Measurements from ENCODE around the gene ARID3C.
A peak's percentile ranks its signal among the peaks of the same experiment; 100 is the strongest.

ARID3C gene

DNA sequence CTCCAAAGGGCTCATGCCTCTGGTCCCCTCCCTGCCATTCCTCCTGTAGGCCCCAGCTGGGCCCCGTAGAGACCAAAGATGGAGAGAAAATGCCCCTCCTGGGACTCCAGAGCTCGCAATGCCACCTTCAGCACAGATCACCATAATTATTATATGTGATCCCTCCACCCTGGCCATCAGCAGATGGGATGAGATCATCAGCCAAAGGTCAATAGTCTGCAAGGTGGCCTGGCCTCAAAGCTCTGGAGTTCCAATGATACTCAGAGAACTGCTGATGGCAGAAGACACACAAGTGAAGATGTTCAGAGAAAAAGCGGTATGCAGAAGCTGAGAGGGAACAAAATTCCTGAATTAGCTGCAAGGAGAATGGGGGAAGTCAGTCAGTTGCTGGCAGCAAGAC lies 22.0 kb downstream of the ARID3C start:
- no peak for TF ChIP-seq CTCF (IDR thresholded peaks at IDR 0.05; ENCODE audit: low read depth, low read length, missing control alignments)
- DNase-seq (ENCODE audit: extremely low read depth, low read depth) = no peak
- no peak overlapping the region for H3K4me3 ChIP-seq (replicated peaks; ENCODE audit: low read depth, low read length)

DNA sequence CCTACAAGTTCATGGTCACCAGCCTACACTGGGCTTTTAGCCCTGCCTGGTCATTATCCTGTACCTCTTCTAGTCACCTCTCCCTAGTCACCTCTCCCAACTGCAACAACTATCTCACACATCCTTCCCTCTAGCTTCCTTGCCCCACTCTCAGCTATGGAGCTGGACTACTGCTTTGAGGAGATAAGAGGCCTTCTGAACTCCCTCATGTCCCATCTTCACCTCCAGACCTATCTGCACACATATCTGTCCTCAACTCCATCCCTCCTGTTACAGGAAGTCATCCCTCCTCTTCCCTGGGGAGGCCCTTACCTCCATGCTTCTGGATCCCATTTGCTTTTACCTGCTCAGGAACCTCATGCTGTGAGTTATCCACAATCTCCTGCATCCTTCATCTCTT lies 22.7 kb downstream of the ARID3C start:
- no peak overlapping the region for H3K4me3 ChIP-seq (replicated peaks; ENCODE audit: low read depth, low read length)
- DNase-seq (ENCODE audit: extremely low read depth, low read depth) = no peak
- TF ChIP-seq CTCF (IDR thresholded peaks at IDR 0.05; ENCODE audit: low read depth, low read length, missing control alignments) = no peak

- peak; percentile 94 for TF ChIP-seq CTCF (IDR thresholded peaks at IDR 0.05; ENCODE audit: low read depth, low read length, missing control alignments)
- no peak overlapping the region for H3K4me3 ChIP-seq (replicated peaks; ENCODE audit: low read depth, low read length)
- DNase-seq (ENCODE audit: extremely low read depth, low read depth) = peak; percentile 42
Measured at GRCh38 chr9:34603610-34604231, 25.1 kb downstream of the ARID3C start.

DNA sequence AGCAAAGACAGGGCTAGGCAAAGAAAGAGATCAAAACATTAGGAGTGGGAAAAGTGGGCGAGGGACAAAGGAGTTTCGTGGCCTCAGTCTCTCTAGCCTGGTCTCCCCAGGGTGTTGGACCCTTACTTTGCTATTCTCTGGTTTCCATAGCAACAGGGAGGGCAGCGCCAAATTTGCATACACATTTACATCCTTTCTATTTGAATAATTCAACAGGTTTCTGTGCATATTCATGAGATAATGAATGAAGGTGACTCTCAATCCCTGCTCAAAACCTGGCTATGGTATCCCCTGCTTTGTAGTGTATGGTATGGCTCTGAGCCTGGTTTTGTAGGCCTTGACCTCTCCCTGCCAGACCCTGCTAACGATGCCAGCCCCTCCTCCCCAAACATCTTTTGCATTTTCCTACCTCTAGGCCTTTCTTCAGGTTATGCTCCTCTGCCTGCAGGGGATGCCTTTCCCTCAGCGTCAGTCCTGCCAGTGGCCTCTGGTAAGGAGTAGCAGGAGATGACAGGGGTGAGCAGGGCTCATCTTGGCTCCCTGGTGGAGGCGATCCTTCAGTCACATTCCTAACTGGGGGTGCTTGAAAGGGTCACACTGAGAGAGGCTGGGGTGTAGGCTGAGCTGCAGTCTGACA lies 26.8 kb downstream of the ARID3C start:
- H3K4me3 ChIP-seq (replicated peaks; ENCODE audit: low read depth, low read length) = no peak overlapping the region
- DNase-seq (ENCODE audit: extremely low read depth, low read depth) = no peak
- TF ChIP-seq CTCF (IDR thresholded peaks at IDR 0.05; ENCODE audit: low read depth, low read length, missing control alignments) = no peak

GRCh38 chr9:34600908-34601307 lies 28.0 kb downstream of the ARID3C start:
- DNase-seq (ENCODE audit: extremely low read depth, low read depth) = no peak
- no peak for TF ChIP-seq CTCF (IDR thresholded peaks at IDR 0.05; ENCODE audit: low read depth, low read length, missing control alignments)
- no peak overlapping the region for H3K4me3 ChIP-seq (replicated peaks; ENCODE audit: low read depth, low read length)

DNA sequence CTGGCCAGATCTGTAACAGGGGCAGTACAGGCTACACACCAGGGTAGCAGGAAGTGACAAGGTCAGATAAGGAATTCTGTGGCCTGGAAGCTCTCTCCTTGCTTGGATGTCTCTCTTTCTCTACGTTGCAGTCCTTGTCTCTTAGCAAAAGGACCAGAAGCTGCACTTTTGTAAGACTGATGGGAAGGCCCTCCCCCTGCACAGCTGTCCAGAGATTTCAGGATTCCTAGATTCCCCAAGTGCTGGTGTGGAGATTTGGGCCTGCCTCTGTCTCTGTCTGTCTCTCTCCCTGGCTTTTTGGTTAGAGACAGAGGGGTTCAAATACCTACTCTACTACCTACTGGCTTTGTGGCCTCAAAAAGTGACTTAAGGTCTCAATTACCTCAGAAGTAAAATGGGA lies 29.3 kb downstream of the ARID3C start:
- TF ChIP-seq CTCF (IDR thresholded peaks at IDR 0.05; ENCODE audit: low read depth, low read length, missing control alignments) = no peak
- DNase-seq (ENCODE audit: extremely low read depth, low read depth) = no peak
- H3K4me3 ChIP-seq (replicated peaks; ENCODE audit: low read depth, low read length) = no peak overlapping the region

Measured in HFF-Myc (cell line).